Measurements from ENCODE around the gene ALKBH6.

The ALKBH6 gene

DNA sequence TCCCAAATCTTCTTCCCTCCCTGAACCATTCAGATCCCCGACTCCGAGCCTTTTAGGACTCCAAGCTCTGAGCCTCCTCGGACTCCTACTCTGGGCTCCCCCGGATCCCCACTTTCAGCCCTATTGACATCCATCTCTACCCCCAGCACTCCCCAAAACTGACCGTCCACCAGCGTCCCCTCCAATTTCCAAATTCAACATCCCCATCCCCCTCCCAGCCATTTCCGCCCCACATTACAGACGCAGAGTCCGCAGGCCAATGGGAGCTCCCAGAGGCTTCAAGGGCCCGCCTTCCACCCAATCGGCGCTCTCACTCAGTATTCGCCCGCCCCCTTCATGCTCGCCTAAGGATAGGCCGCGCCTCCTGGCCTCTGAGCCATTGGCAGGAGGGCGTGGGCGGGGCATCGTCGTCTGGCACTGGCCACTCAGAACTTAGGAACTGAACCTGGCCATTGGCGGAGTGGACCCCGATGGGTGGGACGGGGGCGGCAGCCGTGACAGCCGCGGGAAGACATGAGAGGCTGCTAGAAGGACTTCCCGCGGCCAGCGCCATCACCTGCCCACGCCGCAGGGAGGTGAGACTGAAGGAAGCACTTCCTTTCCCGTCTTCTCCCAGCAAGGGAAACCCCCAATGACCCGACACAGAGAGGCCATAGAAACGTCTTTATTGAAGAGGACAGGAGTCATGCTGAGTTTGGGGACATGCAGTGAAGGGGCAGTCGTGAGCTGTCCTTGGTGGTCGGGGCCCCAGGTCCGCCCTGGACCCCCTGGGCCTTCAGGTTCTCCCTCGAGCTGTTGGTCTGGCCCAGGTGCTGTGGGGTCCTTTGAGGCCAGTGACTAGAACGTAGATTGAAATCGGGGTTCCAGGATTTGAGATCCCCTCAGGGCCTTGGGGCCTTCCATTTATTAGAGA lies at the start of gene ALKBH6:
ALKBH6 (minus strand) TSS at position 202 of the 913 bp plus-strand sequence. CDS start 816 bp downstream, outside the sequence.
- Histone ChIP-seq H3K9me3 (no peaks in the 10 kb centered on the region), H3K4me3 (ENCODE audit: low read depth in 1 of 2, low read length in 1 of 2) (peak within 1 kb of the TSS; percentile 81 to 92), H3K36me3 (peaks cover 11% of the 10 kb centered on the region), H3K27ac (peak within 1 kb of the TSS; percentile 71), H3K27me3 (peaks cover 13% of the 10 kb centered on the region), H3K4me1 (ENCODE audit: control insufficient read depth in 1 of 2, insufficient read depth in 1 of 2, low read depth in 1 of 2, low read length in 1 of 2) (peaks cover 15 to 17% of the 10 kb centered on the region in 2 experiments)
- TF ChIP-seq, protein P1, sequence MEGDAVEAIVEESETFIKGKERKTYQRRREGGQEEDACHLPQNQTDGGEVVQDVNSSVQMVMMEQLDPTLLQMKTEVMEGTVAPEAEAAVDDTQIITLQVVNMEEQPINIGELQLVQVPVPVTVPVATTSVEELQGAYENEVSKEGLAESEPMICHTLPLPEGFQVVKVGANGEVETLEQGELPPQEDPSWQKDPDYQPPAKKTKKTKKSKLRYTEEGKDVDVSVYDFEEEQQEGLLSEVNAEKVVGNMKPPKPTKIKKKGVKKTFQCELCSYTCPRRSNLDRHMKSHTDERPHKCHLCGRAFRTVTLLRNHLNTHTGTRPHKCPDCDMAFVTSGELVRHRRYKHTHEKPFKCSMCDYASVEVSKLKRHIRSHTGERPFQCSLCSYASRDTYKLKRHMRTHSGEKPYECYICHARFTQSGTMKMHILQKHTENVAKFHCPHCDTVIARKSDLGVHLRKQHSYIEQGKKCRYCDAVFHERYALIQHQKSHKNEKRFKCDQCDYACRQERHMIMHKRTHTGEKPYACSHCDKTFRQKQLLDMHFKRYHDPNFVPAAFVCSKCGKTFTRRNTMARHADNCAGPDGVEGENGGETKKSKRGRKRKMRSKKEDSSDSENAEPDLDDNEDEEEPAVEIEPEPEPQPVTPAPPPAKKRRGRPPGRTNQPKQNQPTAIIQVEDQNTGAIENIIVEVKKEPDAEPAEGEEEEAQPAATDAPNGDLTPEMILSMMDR (IDR thresholded peaks at IDR 0.05): peak; percentile 51

DNA sequence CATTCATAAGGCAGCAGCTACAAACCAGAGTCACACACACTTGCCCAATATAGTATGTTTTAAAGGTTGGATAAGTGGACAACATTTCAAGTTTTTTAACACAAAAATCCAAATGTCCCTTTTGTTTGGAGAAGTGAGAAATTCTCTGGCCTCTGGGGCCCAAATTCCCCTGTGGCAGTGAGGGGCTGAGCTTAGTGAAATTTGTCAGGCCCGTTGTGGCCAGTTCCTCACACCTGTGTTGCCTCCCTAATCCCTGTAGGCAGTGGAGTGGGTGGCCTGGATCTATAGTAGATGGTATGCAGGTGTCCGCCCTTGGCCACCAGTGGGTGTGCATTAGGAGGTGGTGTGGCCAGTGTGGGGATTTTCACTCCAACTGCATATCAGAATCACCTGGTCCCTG lies 47.4 kb upstream of the ALKBH6 start:
- Histone ChIP-seq H3K4me3 (ENCODE audit: low read depth in 1 of 2, low read length in 1 of 2) (no peak overlapping the region), H3K4me1 (ENCODE audit: control insufficient read depth in 1 of 2, insufficient read depth in 1 of 2, low read depth in 1 of 2, low read length in 1 of 2) (no peaks in the 10 kb centered on the region), H3K27ac (no peak overlapping the region), H3K36me3 (peaks cover 30% of the 10 kb centered on the region), H3K27me3 (no peaks in the 10 kb centered on the region), H3K9me3 (no peaks in the 10 kb centered on the region)
- TF ChIP-seq, protein P1 (IDR thresholded peaks at IDR 0.05): no peak

DNA sequence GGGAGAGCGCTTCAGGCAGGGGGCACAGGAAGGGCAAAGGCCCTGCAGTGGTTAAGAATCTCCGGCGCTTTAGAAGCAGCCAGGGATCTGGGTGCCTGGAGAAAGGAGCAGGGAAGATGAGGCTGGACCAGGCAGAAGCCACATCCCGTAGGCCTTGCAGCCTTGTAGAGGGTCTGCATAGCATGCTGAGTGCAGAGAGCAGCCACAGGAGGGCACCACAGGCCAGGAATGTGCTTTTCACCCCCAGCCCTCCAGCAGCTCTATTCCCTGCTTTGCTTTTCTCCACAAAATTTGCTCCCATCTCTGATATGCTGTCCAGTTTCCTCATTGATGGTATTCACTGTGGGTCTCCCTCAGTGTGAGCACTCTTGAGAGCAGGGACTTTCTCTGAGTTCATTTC lies 46.4 kb upstream of the ALKBH6 start:
- H3K9me3 ChIP-seq: no peaks in the 10 kb centered on the region
- TF ChIP-seq, protein P1 (IDR thresholded peaks at IDR 0.05): no peak
- no peak overlapping the region for H3K27ac ChIP-seq
- no peak overlapping the region for H3K4me3 ChIP-seq (ENCODE audit: low read depth in 1 of 2, low read length in 1 of 2)
- peaks cover 20% of the 10 kb centered on the region for H3K36me3 ChIP-seq
- H3K27me3 ChIP-seq: no peaks in the 10 kb centered on the region
- H3K4me1 ChIP-seq (ENCODE audit: control insufficient read depth in 1 of 2, insufficient read depth in 1 of 2, low read depth in 1 of 2, low read length in 1 of 2): peaks cover 4 to 6% of the 10 kb centered on the region in 2 experiments

DNA sequence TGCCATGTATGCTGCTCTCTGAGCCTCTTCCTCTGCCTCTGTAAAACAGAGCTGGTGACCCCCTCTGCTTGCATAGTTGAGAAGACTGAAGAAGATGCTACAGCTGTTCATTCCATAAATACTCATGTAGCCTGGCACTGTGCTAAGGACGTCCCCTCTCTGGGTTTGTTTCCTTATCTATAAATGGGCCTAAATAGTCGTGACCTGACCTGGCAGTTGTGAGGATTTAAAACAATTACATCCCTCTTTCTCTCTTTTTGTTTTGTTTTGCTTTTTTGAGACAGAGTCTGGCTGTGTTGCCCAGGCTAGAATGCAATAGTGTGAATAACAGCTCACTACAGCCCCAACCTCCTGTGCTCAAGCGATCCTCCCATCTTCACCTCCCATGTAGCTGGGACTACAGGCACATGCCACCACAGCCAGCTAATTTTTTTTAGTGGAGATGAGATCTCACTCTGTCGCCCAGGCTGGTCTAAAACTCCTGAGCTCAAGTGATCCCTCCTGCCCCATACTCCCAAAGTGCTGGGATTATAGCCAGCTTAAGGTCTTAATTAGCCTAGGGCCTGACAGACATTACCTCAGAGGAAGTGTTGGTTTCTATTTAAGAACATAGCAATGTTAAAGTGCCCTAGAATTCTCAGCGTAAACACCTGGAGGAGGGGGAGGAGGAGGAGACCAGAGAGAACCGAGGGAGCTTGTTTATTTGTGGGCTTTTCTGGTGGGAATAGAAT lies 45.3 kb upstream of the ALKBH6 start:
- Histone ChIP-seq H3K4me3 (ENCODE audit: low read depth in 1 of 2, low read length in 1 of 2) (no peak overlapping the region), H3K36me3 (peaks cover 14% of the 10 kb centered on the region), H3K4me1 (ENCODE audit: control insufficient read depth in 1 of 2, insufficient read depth in 1 of 2, low read depth in 1 of 2, low read length in 1 of 2) (peaks cover 10 to 13% of the 10 kb centered on the region in 2 experiments), H3K27ac (no peak overlapping the region), H3K27me3 (no peaks in the 10 kb centered on the region), H3K9me3 (no peaks in the 10 kb centered on the region)
- TF ChIP-seq, protein P1 (IDR thresholded peaks at IDR 0.05): no peak

DNA sequence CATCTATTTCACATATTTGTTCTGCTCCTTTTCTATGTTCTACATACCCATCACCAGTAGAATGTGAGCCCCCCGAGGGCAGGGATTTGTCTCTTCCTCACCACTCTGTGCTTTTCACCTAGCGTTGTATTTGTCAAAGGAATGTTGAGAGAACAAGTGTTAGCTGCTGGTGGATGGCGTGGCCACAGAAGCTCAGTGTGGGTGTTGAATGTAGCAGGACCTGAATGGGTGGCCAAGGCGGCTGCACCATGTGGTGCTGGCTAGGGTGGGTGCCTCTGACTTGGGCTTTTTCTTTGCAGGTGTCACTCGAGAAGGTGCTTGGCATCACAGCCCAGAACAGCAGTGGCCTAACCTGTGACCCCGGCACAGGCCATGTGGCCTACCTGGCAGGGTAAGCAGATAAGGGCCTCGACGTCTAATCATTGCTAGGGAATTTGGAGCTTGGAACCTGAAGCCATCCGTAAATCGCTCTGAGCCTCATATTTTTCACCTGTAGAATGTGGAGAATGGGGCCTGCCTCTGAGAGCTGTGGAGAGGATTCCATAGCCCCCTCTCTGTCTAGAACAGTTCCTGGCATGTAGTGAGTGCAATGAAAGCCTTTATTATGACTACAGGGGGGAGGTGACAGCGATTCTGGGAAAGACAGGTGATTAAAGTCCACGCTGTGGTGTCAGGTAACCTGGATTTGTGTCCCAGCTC lies 44.6 kb upstream of the ALKBH6 start:
- Histone ChIP-seq H3K27ac (no peak overlapping the region), H3K4me1 (ENCODE audit: control insufficient read depth in 1 of 2, insufficient read depth in 1 of 2, low read depth in 1 of 2, low read length in 1 of 2) (peaks cover 12 to 13% of the 10 kb centered on the region in 2 experiments), H3K4me3 (ENCODE audit: low read depth in 1 of 2, low read length in 1 of 2) (no peak overlapping the region), H3K27me3 (no peaks in the 10 kb centered on the region), H3K36me3 (peaks cover 14% of the 10 kb centered on the region), H3K9me3 (no peaks in the 10 kb centered on the region)
- TF ChIP-seq, protein P1 (IDR thresholded peaks at IDR 0.05): no peak
